GM12892 (cell line): ENCODE results near the gene MAP1LC3B.

Experiments used
- POLR2A ChIP-seq: IDR thresholded peaks from 2 replicates; pipeline ENCODE4 v1.6.1; 2011; ENCODE audit warnings: low read depth, low read length, control low read depth
- POLR2AphosphoS5 ChIP-seq: IDR thresholded peaks from 2 replicates; pipeline ENCODE4 v1.6.1; 2011; ENCODE audit warnings: low read depth, low read length, control low read depth

GRCh38 chr16:87447323-87447722 is 55.2 kb downstream of the MAP1LC3B start:
- no peak for TF ChIP-seq POLR2AphosphoS5
- TF ChIP-seq POLR2A: no peak
